H1 (cell line): ENCODE measurements around the gene FPR3. TPM values are rescaled to one million over a fixed set of nuclear protein-coding genes. Genes with fewer than 3 reads are reported as not detected.

Experiments used
- ATF3 ChIP-seq: IDR thresholded peaks from 2 replicates; pipeline ENCODE4 v1.6.1; 2011; ENCODE audit warnings: low read depth, mild to moderate bottlenecking, low read length; ENCODE audit not compliant: insufficient read depth
- CTBP2 ChIP-seq: IDR thresholded peaks from 2 replicates; pipeline ENCODE4 v1.7.0; 2011; ENCODE audit warnings: borderline replicate concordance, mild to moderate bottlenecking, moderate library complexity, mixed read lengths, low read length; ENCODE audit not compliant: insufficient read depth, insufficient read length
- RAD21 ChIP-seq, 2 experiments: IDR thresholded peaks in 1 of 2; conservative IDR thresholded peaks in 1 of 2; 2 replicates each; pipeline ENCODE4 v1.6.1; 2011; ENCODE audit warnings: low read depth in 2 of 2, low read length in 2 of 2, improper control_type of control experiment in 1 of 2, inconsistent platforms in 1 of 2, mild to moderate bottlenecking in 1 of 2, moderate library complexity in 1 of 2
- RFX5 ChIP-seq: IDR thresholded peaks from 2 replicates; pipeline ENCODE4 v1.6.1; 2011; ENCODE audit warnings: low read depth, low read length, improper control_type of control experiment, borderline replicate concordance
- TEAD4 ChIP-seq: IDR thresholded peaks from 2 replicates; pipeline ENCODE4 v1.6.1; 2012; ENCODE audit warnings: low read depth, low read length, inconsistent platforms, mixed read lengths
- polyA plus RNA-seq, 7 experiments: library from polyadenylated mRNA; depleted of rRNA in 3 of 7; stranded (reverse) in 5 of 7; unstranded in 2 of 7; fragments of >200 nt in 5 of 7; fragments of 200-250 nt in 2 of 7; gene quantifications; 1 replicate in 5 of 7; 2 replicates in 1 of 7; 4 replicates in 1 of 7; pipeline versions ENCODE4 v1.2.1 to v1.2.3, GENCODE V29; 2011 to 2013; ENCODE audit warnings: missing spikeins in 2 of 7, mixed read lengths in 2 of 7
- total RNA-seq: library from RNA; stranded (reverse); fragmentation: NEBNext Ultra II Directional; extraction: Animal tissue kit (Norgen Biotek cat#: 25700); gene quantifications from 2 replicates; pipeline ENCODE4 v1.2.1, GENCODE V29; 2021

The FPR3 gene
- total and polyA plus RNA-seq, 2 of the 8 experiments (the other 6 are each of a cell fraction or from before 2014, with no cell fraction given): not detected

- TF ChIP-seq CTBP2: no peak
- no peak for TF ChIP-seq TEAD4
- no peak for TF ChIP-seq ATF3
- TF ChIP-seq RFX5: no peak
- no peak for TF ChIP-seq RAD21 (IDR thresholded peaks at IDR 0.05 in 1 of 2, conservative IDR thresholded peaks at IDR 0.05 in 1 of 2; ENCODE audit: low read depth in 2 of 2, low read length in 2 of 2)
- TF ChIP-seq, all 59 proteins: peak for 0
Observed at GRCh38 chr19:51760697-51761356, 34.1 kb upstream of the FPR3 start, which contains the start of gene FPR2 (continued).
